GM12891 (cell line): ENCODE results near the gene NDUFAF8.

Source experiments
- POLR2A ChIP-seq: IDR thresholded peaks from 2 replicates; pipeline ENCODE4 v1.6.1; 2011; ENCODE audit warnings: low read depth, low read length, control low read depth
- POLR2AphosphoS5 ChIP-seq: IDR thresholded peaks from 2 replicates; pipeline ENCODE4 v1.6.1; 2011; ENCODE audit warnings: low read depth, low read length, control low read depth
- TAF1 ChIP-seq: IDR thresholded peaks from 2 replicates; pipeline ENCODE4 v1.6.1; 2011; ENCODE audit warnings: low read depth, low read length, control low read depth

GRCh38 chr17:81256616-81257015 is 17.5 kb downstream of the NDUFAF8 start:
- TF ChIP-seq POLR2AphosphoS5: no peak
- no peak for TF ChIP-seq TAF1
- no peak for TF ChIP-seq POLR2A
